ENCODE data around the gene CMTM6.
"Not testable (repeated sequence)": the region's sequence is repeated elsewhere in the genome, so short reads cannot be mapped to it uniquely, and the experiment has no call there.

Gene CMTM6

DNA sequence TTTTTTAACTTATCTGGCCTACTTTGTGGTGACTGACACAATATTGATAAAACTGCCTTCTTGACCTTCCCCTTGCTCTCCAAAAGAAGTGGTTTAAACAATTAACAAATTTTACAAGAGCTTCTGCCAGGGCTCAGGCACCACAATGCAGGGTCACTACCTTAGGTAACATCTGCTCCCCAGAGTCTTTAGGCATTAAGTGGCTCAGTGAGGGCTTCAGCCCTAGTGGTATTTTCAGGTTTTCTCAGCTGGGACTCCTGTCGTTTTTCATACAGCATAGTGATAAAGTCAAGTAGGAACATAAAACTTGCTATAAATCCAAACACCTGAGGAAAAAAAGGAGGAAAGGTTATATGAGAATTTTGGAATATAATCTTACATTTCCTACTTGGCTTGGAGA is 18.9 kb downstream of the CMTM6 start:
- Histone ChIP-seq H3K36me3 (peaks cover 7 to 37% (median 30%) of the 10 kb centered on the region in 3 donors), H3K4me3 (no peak overlapping the region), H3K27me3 (no peaks in the 10 kb centered on the region), H3K4me1 (peaks cover 0 to 19% (median 6%) of the 10 kb centered on the region in 4 donors), H3K9me3 (no peaks in the 10 kb centered on the region), H3K27ac (no peak overlapping the region)
- intact Hi-C loops (cut with DNase I; ENCODE audit: low total_unique reads) = no loop called here
- TF ChIP-seq, protein P1, sequence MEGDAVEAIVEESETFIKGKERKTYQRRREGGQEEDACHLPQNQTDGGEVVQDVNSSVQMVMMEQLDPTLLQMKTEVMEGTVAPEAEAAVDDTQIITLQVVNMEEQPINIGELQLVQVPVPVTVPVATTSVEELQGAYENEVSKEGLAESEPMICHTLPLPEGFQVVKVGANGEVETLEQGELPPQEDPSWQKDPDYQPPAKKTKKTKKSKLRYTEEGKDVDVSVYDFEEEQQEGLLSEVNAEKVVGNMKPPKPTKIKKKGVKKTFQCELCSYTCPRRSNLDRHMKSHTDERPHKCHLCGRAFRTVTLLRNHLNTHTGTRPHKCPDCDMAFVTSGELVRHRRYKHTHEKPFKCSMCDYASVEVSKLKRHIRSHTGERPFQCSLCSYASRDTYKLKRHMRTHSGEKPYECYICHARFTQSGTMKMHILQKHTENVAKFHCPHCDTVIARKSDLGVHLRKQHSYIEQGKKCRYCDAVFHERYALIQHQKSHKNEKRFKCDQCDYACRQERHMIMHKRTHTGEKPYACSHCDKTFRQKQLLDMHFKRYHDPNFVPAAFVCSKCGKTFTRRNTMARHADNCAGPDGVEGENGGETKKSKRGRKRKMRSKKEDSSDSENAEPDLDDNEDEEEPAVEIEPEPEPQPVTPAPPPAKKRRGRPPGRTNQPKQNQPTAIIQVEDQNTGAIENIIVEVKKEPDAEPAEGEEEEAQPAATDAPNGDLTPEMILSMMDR (IDR thresholded peaks at IDR 0.05) = no peak
- no peak for DNase-seq

DNA sequence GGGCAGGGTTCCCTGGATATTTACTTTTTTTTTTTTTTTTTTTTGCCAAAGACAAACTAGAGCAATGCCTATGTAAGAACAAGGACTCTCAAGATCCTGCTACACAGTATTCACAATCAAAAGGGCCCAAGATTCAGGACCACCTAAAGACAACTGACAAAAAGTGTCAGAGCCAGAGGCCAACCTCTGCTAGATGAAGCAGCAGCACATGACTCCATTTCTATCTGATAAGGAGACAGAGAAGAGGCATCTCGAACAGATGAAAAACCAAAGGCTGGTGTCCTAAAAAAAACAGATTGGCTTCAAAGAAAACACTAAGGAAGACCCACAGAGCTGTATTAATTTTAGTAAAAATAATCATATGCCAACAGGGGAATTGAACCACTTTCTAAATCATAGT is 20.0 kb downstream of the CMTM6 start:
- Histone ChIP-seq H3K9me3 (no peaks in the 10 kb centered on the region), H3K27ac (no peak overlapping the region), H3K4me1 (peaks cover 0 to 8% (median 1%) of the 10 kb centered on the region in 4 donors), H3K4me3 (no peak overlapping the region), H3K36me3 (peaks cover 7 to 37% (median 30%) of the 10 kb centered on the region in 3 donors), H3K27me3 (no peaks in the 10 kb centered on the region)
- intact Hi-C loops (cut with DNase I; ENCODE audit: low total_unique reads) = no loop called here
- DNase-seq = no peak
- TF ChIP-seq, protein P1 (IDR thresholded peaks at IDR 0.05) = no peak

GRCh38 chr3:32481791-32482631 is 20.6 kb downstream of the CMTM6 start:
- TF ChIP-seq, protein P1 (IDR thresholded peaks at IDR 0.05) = no peak
- H3K27ac ChIP-seq = no peak overlapping the region
- peaks cover 7 to 34% (median 30%) of the 10 kb centered on the region in 3 donors for H3K36me3 ChIP-seq
- H3K9me3 ChIP-seq = no peaks in the 10 kb centered on the region
- no peak overlapping the region for H3K4me3 ChIP-seq
- H3K4me1 ChIP-seq = peaks cover 0 to under 1% (median 0%) of the 10 kb centered on the region in 4 donors
- no peaks in the 10 kb centered on the region for H3K27me3 ChIP-seq
- intact Hi-C loops (cut with DNase I; ENCODE audit: low total_unique reads) = no loop called here
- DNase-seq = no peak

GRCh38 chr3:32480604-32481003 is 22.0 kb downstream of the CMTM6 start:
- Histone ChIP-seq H3K27ac (no peak overlapping the region), H3K36me3 (peaks cover 7 to 27% (median 19%) of the 10 kb centered on the region in 3 donors), H3K4me3 (no peak overlapping the region), H3K9me3 (no peaks in the 10 kb centered on the region), H3K27me3 (no peaks in the 10 kb centered on the region), H3K4me1 (no peaks in the 10 kb centered on the region)
- intact Hi-C loops (cut with DNase I; ENCODE audit: low total_unique reads) = no loop called here
- no peak for DNase-seq
- TF ChIP-seq, protein P1 (IDR thresholded peaks at IDR 0.05) = no peak

DNA sequence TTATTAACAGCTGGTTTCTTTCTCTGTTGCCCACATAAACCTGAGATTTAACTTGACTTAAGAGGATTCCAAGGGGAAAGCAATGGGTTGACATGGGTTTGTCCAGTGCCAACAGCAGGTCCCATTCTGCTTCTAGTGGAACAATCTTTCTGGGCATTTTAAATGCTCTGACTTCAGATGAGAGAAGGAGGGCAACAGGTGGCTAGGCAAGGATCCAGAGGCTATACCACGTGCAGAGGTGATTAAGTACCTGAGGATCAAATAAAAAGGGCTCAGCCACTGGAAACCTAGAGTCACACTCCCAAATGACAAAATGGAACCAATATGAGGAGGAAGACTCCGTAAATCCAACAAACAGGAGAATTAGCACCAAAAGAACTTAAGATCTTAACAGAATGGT is 28.5 kb downstream of the CMTM6 start:
- no peaks in the 10 kb centered on the region for H3K27me3 ChIP-seq
- intact Hi-C loops (cut with DNase I; ENCODE audit: low total_unique reads) = no loop called here
- TF ChIP-seq, protein P1 (IDR thresholded peaks at IDR 0.05) = no peak

GRCh38 chr3:32472151-32472550 is 30.5 kb downstream of the CMTM6 start:
- H3K4me3 ChIP-seq; H3K27me3 ChIP-seq; H3K27ac ChIP-seq; H3K36me3 ChIP-seq; H3K9me3 ChIP-seq; intact Hi-C loops (cut with DNase I; ENCODE audit: low total_unique reads); DNase-seq: not testable (repeated sequence)
- peaks cover 0 to 31% (median 8%) of the 10 kb centered on the region in 4 donors for H3K4me1 ChIP-seq

More for the DNA sequence above, 28.5 kb downstream of the CMTM6 start:
- DNase-seq = no peak
- Histone ChIP-seq H3K4me3 (no peak overlapping the region), H3K9me3 (no peaks in the 10 kb centered on the region), H3K27ac (no peak overlapping the region), H3K4me1 (peaks cover 0 to 13% (median 5%) of the 10 kb centered on the region in 4 donors), H3K36me3 (peaks cover 0 to 6% (median 2%) of the 10 kb centered on the region in 3 donors)
